ENCODE data around the gene VMAC. TPM values are rescaled to one million over a fixed set of nuclear protein-coding genes. Genes with fewer than 3 reads are reported as not detected.

Gene VMAC
- total and polyA plus RNA-seq, 9 of the 15 experiments (the other 6 are each of a cell fraction or from before 2014, with no cell fraction given): 0.03 to 3.4 (median 1.1) TPM

- DNase-seq (ENCODE audit: extremely low read depth in 1 of 4, low spot score in 3 of 4) (no peak), ATAC-seq (no peak), FAIRE-seq (no peak)
- Histone ChIP-seq H3K4me3 (no peak overlapping the region), H3K36me3 (ENCODE audit: control insufficient read depth, insufficient read depth, low read length) (no peaks in the 10 kb centered on the region; the same call in 2 of the 3 replicates), H3K79me2 (ENCODE audit: control insufficient read depth, insufficient read depth, low read length) (no peaks in the 10 kb centered on the region), H3K4me1 (replicated peaks in 1 of 2; ENCODE audit: control insufficient read depth in 2 of 2, insufficient read depth in 2 of 2, low read length in 2 of 2) (peaks cover 6 to 40% of the 10 kb centered on the region in 2 experiments), H3K27me3 (ENCODE audit: control insufficient read depth in 2 of 2, insufficient read depth in 2 of 2, low read length in 2 of 2) (no peaks in the 10 kb centered on the region), H3K9me3 (replicated peaks; ENCODE audit: control insufficient read depth, insufficient read depth, low read depth, low read length) (no peaks in the 10 kb centered on the region), H4K20me1 (replicated peaks; ENCODE audit: control insufficient read depth, insufficient read depth, low read length) (peaks cover 9% of the 10 kb centered on the region; the same call in 1 of the 2 replicates), H3K27ac (ENCODE audit: extremely low read depth, low read depth, low read length) (no peak overlapping the region), H2AFZ (ENCODE audit: low read depth, low read length) (no peak overlapping the region), H3K9ac (ENCODE audit: insufficient read depth in 1 of 2, low read depth in 2 of 2, low read length in 2 of 2) (peak overlapping the region in 1 of 2 experiments; percentile 20; a peak in 1 of 4 replicates), H3K9me1 (ENCODE audit: control insufficient read depth, insufficient read depth, low read length) (peaks cover under 1% of the 10 kb centered on the region), H3K4me2 (ENCODE audit: insufficient read depth, low read length) (no peak overlapping the region)
- ChIA-PET POLR2A (interaction anchor here (0.7 to 4.2 kb wide), 2 partner anchors 13 to 14 kb away, joined by 4 to 28 read pairs; partner anchors contain the start of genes NDUFA11 and VMAC), CTCF (ENCODE audit: low intra/inter-chr PET ratio) (interaction anchor here (0.6 kb wide), 1 partner anchor 220 kb away, joined by 4 read pairs; no protein-coding TSS in a partner anchor)
- WGBS (ENCODE audit: insufficient coverage, low coverage, missing lambda C conversion rate): 22% methylated on average over 17 of the region's 17 CpGs
- BruUV-seq (replicated peaks): no TSS peak
- intact Hi-C loops (cut with micrococcal nuclease): no loop called here
- in situ Hi-C loops (cut with MboI): no loop called here
- no peak for TF ChIP-seq KDM5B (IDR thresholded peaks at IDR 0.05; ENCODE audit: insufficient replicate concordance, low read depth, low read length)
- 0 out of 2 replicates have a peak, but pooled peaks have one; percentile 25 for TF ChIP-seq POLR2A (conservative IDR thresholded peaks at IDR 0.05)
- TF ChIP-seq DIDO1 (tag; IDR thresholded peaks at IDR 0.05; ENCODE audit: low read depth): no peak
- 0 out of 2 replicates have a peak, but pooled peaks have one; percentile 50 for TF ChIP-seq SUPT5H (IDR thresholded peaks at IDR 0.05)
- peak; percentile 45; the same call in 1 of the 2 replicates for TF ChIP-seq USF1 (CRISPR knock-in tag; IDR thresholded peaks at IDR 0.05)
- peak; percentile 46; the same call in 1 of the 2 replicates for TF ChIP-seq POLR2G (IDR thresholded peaks at IDR 0.05; ENCODE audit: low read depth, low read length)
- 0 out of 2 replicates have a peak, but pooled peaks have one; percentile 16 for TF ChIP-seq NFIC (IDR thresholded peaks at IDR 0.05)
- TF ChIP-seq ZNF24 (IDR thresholded peaks at IDR 0.05): peak; percentile 69; the same call in 1 of the 2 replicates
- TF ChIP-seq ZBTB2 (IDR thresholded peaks at IDR 0.05): peak; percentile 20; the same call in 1 of the 2 replicates
These were observed 15.2 kb upstream of the VMAC start for GRCh38 chr19:5889288-5889971.
